ENCODE measurements around the gene PPP1R3E.

PPP1R3E gene

DNA sequence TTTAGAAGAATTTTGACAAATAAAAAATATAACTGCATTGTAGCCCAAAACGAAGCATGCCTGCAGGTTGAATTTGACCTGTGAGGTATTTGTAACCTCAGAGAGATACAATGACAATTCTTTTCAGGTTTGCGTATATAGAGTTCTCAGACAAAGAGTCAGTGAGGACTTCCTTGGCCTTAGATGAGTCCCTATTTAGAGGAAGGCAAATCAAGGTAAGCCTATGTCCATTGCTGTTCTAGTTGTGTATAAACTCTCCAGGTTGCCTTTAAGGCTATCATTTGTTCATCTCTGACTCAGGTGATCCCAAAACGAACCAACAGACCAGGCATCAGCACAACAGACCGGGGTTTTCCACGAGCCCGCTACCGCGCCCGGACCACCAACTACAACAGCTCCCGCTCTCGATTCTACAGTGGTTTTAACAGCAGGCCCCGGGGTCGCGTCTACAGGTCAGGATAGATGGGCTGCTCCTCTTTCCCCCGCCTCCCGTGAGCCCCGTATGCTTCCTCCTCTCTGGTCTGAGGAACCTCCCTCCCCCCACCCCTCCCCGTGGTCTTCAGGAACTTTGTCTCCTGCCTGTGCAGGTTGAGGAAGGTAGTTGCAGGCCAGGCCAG is 21.3 kb upstream of the PPP1R3E start:
- Histone ChIP-seq H3K79me2 (ENCODE audit: low read length) (peaks cover 35% of the 10 kb centered on the region), H2AFZ (ENCODE audit: low read depth, low read length) (no peak overlapping the region), H3K4me2 (ENCODE audit: low read length) (no peak overlapping the region), H3K27me3 (ENCODE audit: low read depth, low read length) (no peaks in the 10 kb centered on the region), H3K36me3 (replicated peaks; ENCODE audit: low read depth, low read length) (peaks cover 28% of the 10 kb centered on the region), H3K4me3 (ENCODE audit: low read length) (no peak overlapping the region), H3K9me3 (ENCODE audit: insufficient read depth, low read length) (no peaks in the 10 kb centered on the region), H3K27ac (ENCODE audit: low read length) (no peak overlapping the region), H3K4me1 (ENCODE audit: low read length) (peaks cover 19% of the 10 kb centered on the region), H3K9ac (ENCODE audit: low read length) (no peak overlapping the region), H4K20me1 (ENCODE audit: insufficient read depth, low read length) (peaks cover 9% of the 10 kb centered on the region; the same call in 1 of the 2 replicates)
- no peak for TF ChIP-seq EZH2phosphoT487 (IDR thresholded peaks at IDR 0.05; ENCODE audit: low read depth)
- TF ChIP-seq, protein P1, sequence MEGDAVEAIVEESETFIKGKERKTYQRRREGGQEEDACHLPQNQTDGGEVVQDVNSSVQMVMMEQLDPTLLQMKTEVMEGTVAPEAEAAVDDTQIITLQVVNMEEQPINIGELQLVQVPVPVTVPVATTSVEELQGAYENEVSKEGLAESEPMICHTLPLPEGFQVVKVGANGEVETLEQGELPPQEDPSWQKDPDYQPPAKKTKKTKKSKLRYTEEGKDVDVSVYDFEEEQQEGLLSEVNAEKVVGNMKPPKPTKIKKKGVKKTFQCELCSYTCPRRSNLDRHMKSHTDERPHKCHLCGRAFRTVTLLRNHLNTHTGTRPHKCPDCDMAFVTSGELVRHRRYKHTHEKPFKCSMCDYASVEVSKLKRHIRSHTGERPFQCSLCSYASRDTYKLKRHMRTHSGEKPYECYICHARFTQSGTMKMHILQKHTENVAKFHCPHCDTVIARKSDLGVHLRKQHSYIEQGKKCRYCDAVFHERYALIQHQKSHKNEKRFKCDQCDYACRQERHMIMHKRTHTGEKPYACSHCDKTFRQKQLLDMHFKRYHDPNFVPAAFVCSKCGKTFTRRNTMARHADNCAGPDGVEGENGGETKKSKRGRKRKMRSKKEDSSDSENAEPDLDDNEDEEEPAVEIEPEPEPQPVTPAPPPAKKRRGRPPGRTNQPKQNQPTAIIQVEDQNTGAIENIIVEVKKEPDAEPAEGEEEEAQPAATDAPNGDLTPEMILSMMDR (IDR thresholded peaks at IDR 0.05; ENCODE audit: low read depth, low read length): no peak

DNA sequence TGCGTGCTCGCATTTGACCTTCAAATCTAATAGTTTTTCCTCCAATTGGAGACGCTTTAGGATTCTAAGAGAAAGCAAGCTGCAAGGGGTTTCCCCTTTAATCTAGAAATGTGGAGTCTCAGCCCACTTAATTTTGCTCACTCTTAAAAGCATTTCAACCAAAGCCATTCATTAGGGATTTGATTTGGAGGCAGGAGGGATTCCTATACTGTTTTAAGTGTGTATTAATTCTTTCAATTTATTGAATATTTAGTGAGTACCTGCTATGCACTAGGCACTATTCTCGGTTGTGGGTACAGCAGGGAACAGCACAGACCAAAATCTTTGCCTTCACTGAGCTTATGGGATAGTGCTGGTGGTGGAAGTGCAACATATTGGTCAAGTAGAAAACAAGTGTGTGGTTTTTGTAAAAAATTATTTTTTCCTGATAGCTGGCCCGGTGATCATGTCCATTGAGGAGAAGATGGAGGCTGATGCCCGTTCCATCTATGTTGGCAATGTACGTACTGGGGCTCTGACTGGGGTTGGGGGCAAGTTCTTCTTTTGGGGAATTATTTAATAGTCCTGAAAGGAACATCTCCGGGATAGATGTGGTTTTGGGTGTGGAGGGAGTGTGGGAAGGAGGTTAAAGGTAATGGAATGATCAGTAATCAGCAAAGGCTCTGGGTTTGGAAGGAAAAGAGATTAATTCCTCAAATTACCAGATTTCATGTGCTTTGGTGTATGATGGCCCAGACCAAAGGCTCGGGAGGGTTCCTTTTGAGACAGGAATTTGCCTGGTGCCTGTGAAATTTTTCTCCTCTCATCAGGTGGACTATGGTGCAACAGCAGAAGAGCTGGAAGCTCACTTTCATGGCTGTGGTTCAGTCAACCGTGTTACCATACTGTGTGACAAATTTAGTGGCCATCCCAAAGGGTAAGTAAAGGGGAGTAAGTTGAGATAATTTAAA is 20.2 kb upstream of the PPP1R3E start:
- Histone ChIP-seq H3K27me3 (ENCODE audit: low read depth, low read length) (no peaks in the 10 kb centered on the region), H3K4me1 (ENCODE audit: low read length) (peaks cover 19% of the 10 kb centered on the region), H3K36me3 (replicated peaks; ENCODE audit: low read depth, low read length) (peaks cover 28% of the 10 kb centered on the region), H2AFZ (ENCODE audit: low read depth, low read length) (no peak overlapping the region), H3K4me2 (ENCODE audit: low read length) (peak overlapping the region; percentile 79), H4K20me1 (ENCODE audit: insufficient read depth, low read length) (peaks cover 9% of the 10 kb centered on the region; the same call in 1 of the 2 replicates), H3K9me3 (ENCODE audit: insufficient read depth, low read length) (no peaks in the 10 kb centered on the region), H3K27ac (ENCODE audit: low read length) (peak overlapping the region; percentile 60), H3K79me2 (ENCODE audit: low read length) (peaks cover 35% of the 10 kb centered on the region), H3K4me3 (ENCODE audit: low read length) (peak overlapping the region; percentile 98), H3K9ac (ENCODE audit: low read length) (peak overlapping the region; percentile 97)
- TF ChIP-seq, protein P1 (IDR thresholded peaks at IDR 0.05; ENCODE audit: low read depth, low read length): no peak
- TF ChIP-seq EZH2phosphoT487 (IDR thresholded peaks at IDR 0.05; ENCODE audit: low read depth): no peak

DNA sequence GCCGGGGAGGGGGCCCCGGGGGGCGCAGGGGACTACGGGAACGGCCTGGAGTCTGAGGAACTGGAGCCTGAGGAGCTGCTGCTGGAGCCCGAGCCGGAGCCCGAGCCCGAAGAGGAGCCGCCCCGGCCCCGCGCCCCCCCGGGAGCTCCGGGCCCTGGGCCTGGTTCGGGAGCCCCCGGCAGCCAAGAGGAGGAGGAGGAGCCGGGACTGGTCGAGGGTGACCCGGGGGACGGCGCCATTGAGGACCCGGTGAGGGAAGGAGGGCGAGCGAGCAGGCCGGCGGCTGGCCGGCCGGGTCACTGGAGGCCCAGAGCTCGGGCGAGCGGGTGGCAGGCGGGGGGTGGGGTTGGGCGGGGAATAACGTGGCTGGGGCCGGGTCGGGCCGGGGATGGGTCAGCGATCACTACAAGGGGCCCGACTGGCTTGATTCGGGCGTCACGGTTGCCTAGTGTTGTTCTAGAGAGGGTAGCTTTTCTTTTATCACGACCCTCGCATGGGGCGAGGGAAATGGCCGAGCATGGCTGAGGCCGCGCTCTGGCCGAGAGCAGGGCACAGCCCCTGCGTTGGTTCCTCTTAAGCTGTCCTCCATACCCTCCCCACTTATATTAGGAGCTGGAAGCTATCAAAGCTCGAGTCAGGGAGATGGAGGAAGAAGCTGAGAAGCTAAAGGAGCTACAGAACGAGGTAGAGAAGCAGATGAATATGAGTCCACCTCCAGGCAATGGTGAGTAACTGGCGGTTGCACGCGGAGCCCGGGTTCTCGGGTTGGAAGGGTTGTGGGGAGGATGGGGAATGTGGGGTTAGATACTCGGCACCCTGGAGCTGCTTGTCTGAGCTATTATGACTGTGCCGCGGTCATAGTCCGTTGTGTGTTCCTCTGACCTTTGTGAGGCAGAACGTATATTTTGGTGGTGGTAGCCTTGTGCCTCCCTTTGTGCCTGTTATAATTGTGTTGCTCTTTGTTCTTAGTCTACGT is 19.2 kb upstream of the PPP1R3E start:
- Histone ChIP-seq H3K79me2 (ENCODE audit: low read length) (peaks cover 35% of the 10 kb centered on the region), H3K9ac (ENCODE audit: low read length) (peak overlapping the region; percentile 97), H3K36me3 (replicated peaks; ENCODE audit: low read depth, low read length) (peaks cover 28% of the 10 kb centered on the region), H3K4me2 (ENCODE audit: low read length) (peak overlapping the region; percentile 79), H3K27ac (ENCODE audit: low read length) (peak overlapping the region; percentile 60), H3K4me1 (ENCODE audit: low read length) (peaks cover 19% of the 10 kb centered on the region), H3K27me3 (ENCODE audit: low read depth, low read length) (no peaks in the 10 kb centered on the region), H4K20me1 (ENCODE audit: insufficient read depth, low read length) (peaks cover 9% of the 10 kb centered on the region; the same call in 1 of the 2 replicates), H3K4me3 (ENCODE audit: low read length) (peak overlapping the region; percentile 98), H3K9me3 (ENCODE audit: insufficient read depth, low read length) (no peaks in the 10 kb centered on the region), H2AFZ (ENCODE audit: low read depth, low read length) (no peak overlapping the region)
- TF ChIP-seq, protein P1 (IDR thresholded peaks at IDR 0.05; ENCODE audit: low read depth, low read length): no peak
- no peak for TF ChIP-seq EZH2phosphoT487 (IDR thresholded peaks at IDR 0.05; ENCODE audit: low read depth)
